H1 (cell line): Measurements from ENCODE around the gene WFDC10B. TPM values are rescaled to one million over a fixed set of nuclear protein-coding genes. Genes with fewer than 3 reads are reported as not detected.

ENCODE experiments used
- CTCF ChIA-PET: fragments of 300-600 bp; sonication (Branson Sonifier 250); formaldehyde crosslinking; loops from one replicate; lab custom pipeline; 2021; ENCODE audit not compliant: partially characterized antibody; lab: Charles Lee
- POLR2A ChIA-PET: fragments of 300-600 bp; sonication (Branson Sonifier 250); formaldehyde crosslinking; loops from one replicate; lab custom pipeline; 2021; ENCODE audit warnings: inconsistent platforms; ENCODE audit not compliant: partially characterized antibody; lab: Charles Lee
- DNase-seq, 2 experiments: peaks; one replicate each; pipeline versions ENCODE4 v3.0.0 to v3.0.0-alpha.2; 2010 to 2022; ENCODE audit warnings: low spot score in 2 of 2, low read depth in 1 of 2, mixed read lengths in 1 of 2
- FAIRE-seq: peaks from 2 replicates; lab custom pipeline; 2011; peaks lifted over from hg19 to GRCh38; lab: Jason Lieb, UNC
- H2AFZ ChIP-seq: 2 replicates; pipeline ENCODE4 v1.8.1; 2012; ENCODE audit warnings: low read length, inconsistent platforms
- H2AK5ac ChIP-seq: 2 replicates; pipeline ENCODE4 v1.6.1; 2013; ENCODE audit warnings: low read depth, low read length
- H2BK120ac ChIP-seq: replicated peaks from 2 replicates; pipeline ENCODE3; 2013; ENCODE audit warnings: low read depth, low read length, inconsistent platforms
- H2BK12ac ChIP-seq: 2 replicates; pipeline ENCODE4 v1.6.1; 2013; ENCODE audit warnings: low read depth, low read length
- H2BK15ac ChIP-seq: 2 replicates; pipeline ENCODE4 v1.6.1; 2013; ENCODE audit warnings: low read length
- H2BK20ac ChIP-seq: 2 replicates; pipeline ENCODE4 v1.6.1; 2013; ENCODE audit warnings: low read length
- H2BK5ac ChIP-seq: 2 replicates; pipeline ENCODE4 v1.6.1; 2013; ENCODE audit warnings: low read depth, low read length
- H3K14ac ChIP-seq: 2 replicates; pipeline ENCODE4 v1.6.1; 2013; ENCODE audit warnings: inconsistent platforms; ENCODE audit not compliant: insufficient read length
- H3K18ac ChIP-seq: 2 replicates; pipeline ENCODE4 v1.6.1; 2013; ENCODE audit warnings: low read length; ENCODE audit errors: extremely low read depth
- H3K23ac ChIP-seq: 2 replicates; pipeline ENCODE4 v1.6.1; 2013; ENCODE audit warnings: inconsistent platforms; ENCODE audit not compliant: insufficient read length
- H3K23me2 ChIP-seq: 2 replicates; pipeline ENCODE4 v1.6.1; 2013; ENCODE audit warnings: low read depth, low read length
- H3K27ac ChIP-seq: 2 replicates; pipeline ENCODE4 v1.6.1; 2011; ENCODE audit warnings: low read depth, low read length, inconsistent platforms
- H3K27me3 ChIP-seq, 4 experiments: replicated peaks in 1 of 4; 1 replicate in 1 of 4; 2 replicates in 3 of 4; pipeline versions ENCODE4 v1.6.1 to v1.8.1; 2011 to 2013; ENCODE audit warnings: low read length in 3 of 4, mild to moderate bottlenecking in 3 of 4, inconsistent platforms in 2 of 4, mixed read lengths in 2 of 4, moderate library complexity in 1 of 4; ENCODE audit not compliant: control insufficient read depth in 3 of 4, insufficient read depth in 3 of 4; ENCODE audit errors: extremely low read depth in 1 of 4
- H3K36me3 ChIP-seq, 4 experiments: 2 replicates each; pipeline versions ENCODE4 v1.6.1 to v1.8.1; 2011 to 2013; ENCODE audit warnings: mild to moderate bottlenecking in 4 of 4, low read length in 3 of 4, moderate library complexity in 2 of 4, control low read depth in 1 of 4, inconsistent platforms in 1 of 4; ENCODE audit not compliant: insufficient read depth in 4 of 4, control insufficient read depth in 2 of 4
- H3K4ac ChIP-seq: replicated peaks from 2 replicates; pipeline ENCODE3; 2013; ENCODE audit warnings: low read length, low read depth, mixed read lengths, inconsistent platforms; ENCODE audit not compliant: insufficient read length
- H3K4me1 ChIP-seq, 4 experiments: replicated peaks in 1 of 4; 1 replicate in 1 of 4; 2 replicates in 3 of 4; pipeline versions ENCODE4 v1.6.1 to v1.8.1; 2011 to 2013; ENCODE audit warnings: low read length in 3 of 4, inconsistent platforms in 2 of 4, mixed read lengths in 1 of 4; ENCODE audit not compliant: insufficient read depth in 4 of 4, control insufficient read depth in 3 of 4
- H3K4me2 ChIP-seq, 2 experiments: 2 replicates each; pipeline versions ENCODE4 v1.6.1 to v1.8.1; 2011 to 2013; ENCODE audit warnings: low read depth in 2 of 2, low read length in 2 of 2, control low read depth in 1 of 2, inconsistent platforms in 1 of 2, mild to moderate bottlenecking in 1 of 2; ENCODE audit not compliant: insufficient read depth in 1 of 2
- H3K4me3 ChIP-seq, 4 experiments: fragments of 200-600, 300-600 bp in 1 of 4; sonication (generic), shearing (Covaris generic), sonication (Bioruptor Twin) in 1 of 4; 2 replicates each; pipeline versions ENCODE4 v1.5.1 to v1.8.1; 2011 to 2016; ENCODE audit warnings: low read length in 4 of 4, low read depth in 3 of 4, control low read depth in 2 of 4, inconsistent platforms in 2 of 4, mild to moderate bottlenecking in 2 of 4, mixed read lengths in 1 of 4, moderate library complexity in 1 of 4; ENCODE audit not compliant: insufficient read depth in 2 of 4; ENCODE audit errors: extremely low read depth in 1 of 4
- H3K56ac ChIP-seq: replicated peaks from 2 replicates; pipeline ENCODE3; 2013; ENCODE audit warnings: low read depth, mild to moderate bottlenecking, mixed read lengths, low read length, inconsistent platforms; ENCODE audit not compliant: insufficient read length
- H3K79me1 ChIP-seq: 2 replicates; pipeline ENCODE4 v1.6.1; 2013; ENCODE audit warnings: low read depth, low read length, control low read depth
- H3K79me2 ChIP-seq, 2 experiments: 2 replicates each; pipeline versions ENCODE4 v1.6.1 to v1.8.1; 2012 to 2013; ENCODE audit warnings: low read length in 2 of 2, mild to moderate bottlenecking in 2 of 2, inconsistent platforms in 1 of 2; ENCODE audit not compliant: insufficient read depth in 2 of 2, control insufficient read depth in 1 of 2
- H3K9ac ChIP-seq, 4 experiments: replicated peaks in 1 of 4; 1 replicate in 1 of 4; 2 replicates in 3 of 4; pipeline versions ENCODE4 v1.6.1 to v1.8.1; 2011 to 2013; ENCODE audit warnings: low read depth in 3 of 4, low read length in 3 of 4, control low read depth in 2 of 4, mild to moderate bottlenecking in 2 of 4, moderate library complexity in 2 of 4, inconsistent platforms in 1 of 4; ENCODE audit errors: extremely low read depth in 1 of 4
- H3K9me3 ChIP-seq, 2 experiments: 2 replicates each; pipeline versions ENCODE4 v1.6.1 to v1.8.1; 2012 to 2013; ENCODE audit warnings: mild to moderate bottlenecking in 2 of 2, moderate library complexity in 2 of 2, control low read depth in 1 of 2, inconsistent platforms in 1 of 2, low read depth in 1 of 2, low read length in 1 of 2, mixed read lengths in 1 of 2; ENCODE audit not compliant: insufficient read depth in 2 of 2
- H4K20me1 ChIP-seq, 2 experiments: replicated peaks in 1 of 2; 2 replicates each; pipeline versions ENCODE3 to v1.8.1; 2011 to 2013; ENCODE audit warnings: inconsistent platforms in 2 of 2, low read length in 2 of 2, mild to moderate bottlenecking in 1 of 2; ENCODE audit not compliant: insufficient read depth in 2 of 2, control insufficient read depth in 1 of 2
- H4K5ac ChIP-seq: 2 replicates; pipeline ENCODE4 v1.6.1; 2013; ENCODE audit warnings: low read length, low read depth, mixed read lengths, inconsistent platforms; ENCODE audit not compliant: insufficient read length
- H4K8ac ChIP-seq: 2 replicates; pipeline ENCODE4 v1.8.0; 2013; ENCODE audit warnings: mild to moderate bottlenecking, moderate library complexity, low read length, inconsistent platforms; ENCODE audit not compliant: insufficient read depth; ENCODE audit errors: extremely low read depth
- H4K91ac ChIP-seq: replicated peaks from 2 replicates; pipeline ENCODE3; 2013; ENCODE audit warnings: low read length, mixed read lengths, inconsistent platforms; ENCODE audit not compliant: insufficient read length
- ATF2 ChIP-seq: IDR thresholded peaks from 2 replicates; pipeline ENCODE4 v1.6.1; 2012; ENCODE audit warnings: low read length, inconsistent platforms
- BCL11A ChIP-seq, 2 experiments: IDR thresholded peaks; one replicate each; pipeline ENCODE4 v1.6.1; 2011; ENCODE audit warnings: low read depth in 2 of 2, low read length in 2 of 2, mild to moderate bottlenecking in 2 of 2
- CTBP2 ChIP-seq: IDR thresholded peaks from 2 replicates; pipeline ENCODE4 v1.7.0; 2011; ENCODE audit warnings: borderline replicate concordance, mild to moderate bottlenecking, moderate library complexity, mixed read lengths, low read length; ENCODE audit not compliant: insufficient read depth, insufficient read length
- EGR1 ChIP-seq: IDR thresholded peaks from 2 replicates; pipeline ENCODE4 v1.6.1; 2011; ENCODE audit warnings: low read depth, low read length, borderline replicate concordance
- FOSL1 ChIP-seq: IDR thresholded peaks from 2 replicates; pipeline ENCODE4 v1.6.1; 2011; ENCODE audit warnings: mild to moderate bottlenecking, low read depth, low read length, moderate library complexity; ENCODE audit not compliant: insufficient read depth
- GTF2F1 ChIP-seq: IDR thresholded peaks from 2 replicates; pipeline ENCODE4 v1.6.1; 2012; ENCODE audit warnings: low read depth, low read length, improper control_type of control experiment, borderline replicate concordance
- HDAC6 ChIP-seq: IDR thresholded peaks from one replicate; pipeline ENCODE4 v1.7.1; 2012; ENCODE audit warnings: low read depth, mild to moderate bottlenecking, inconsistent platforms, low read length, moderate library complexity
- JUN ChIP-seq: IDR thresholded peaks from 2 replicates; pipeline ENCODE4 v1.6.1; 2011; ENCODE audit warnings: low read depth, mild to moderate bottlenecking, improper control_type of control experiment, low read length
- RFX5 ChIP-seq: IDR thresholded peaks from 2 replicates; pipeline ENCODE4 v1.6.1; 2011; ENCODE audit warnings: low read depth, low read length, improper control_type of control experiment, borderline replicate concordance
- TAF1 ChIP-seq: IDR thresholded peaks from 2 replicates; pipeline ENCODE4 v1.6.1; 2011; ENCODE audit warnings: mild to moderate bottlenecking, low read depth, low read length
- TCF12 ChIP-seq: IDR thresholded peaks from 2 replicates; pipeline ENCODE4 v1.6.1; 2011; ENCODE audit warnings: low read depth, mild to moderate bottlenecking, low read length
- ZNF274 ChIP-seq: IDR thresholded peaks from 2 replicates; pipeline ENCODE4 v1.7.0; 2012; ENCODE audit warnings: low read length, borderline replicate concordance; ENCODE audit errors: extremely low read depth
- WGBS, 2 experiments: shearing (Covaris generic) in 1 of 2; methylation state at CpG; one replicate each; pipeline versions ENCODE4 v1.1.6 to v1.1.7; 2013 to 2015; ENCODE audit warnings: low lambda C conversion rate in 2 of 2, mixed read lengths in 2 of 2, inconsistent platforms in 1 of 2, low coverage in 1 of 2, missing lambda C conversion rate in 1 of 2; ENCODE audit not compliant: insufficient replicate concordance in 2 of 2, insufficient coverage in 1 of 2, insufficient read length in 1 of 2; ENCODE audit errors: extremely low coverage in 1 of 2, missing lambda C conversion rate in 1 of 2; 5-methylcytosine and 5-hydroxymethylcytosine counted together
- polyA plus RNA-seq, 7 experiments: library from polyadenylated mRNA; depleted of rRNA in 3 of 7; stranded (reverse) in 5 of 7; unstranded in 2 of 7; fragments of >200 nt in 5 of 7; fragments of 200-250 nt in 2 of 7; gene quantifications; 1 replicate in 5 of 7; 2 replicates in 1 of 7; 4 replicates in 1 of 7; pipeline versions ENCODE4 v1.2.1 to v1.2.3, GENCODE V29; 2011 to 2013; ENCODE audit warnings: missing spikeins in 2 of 7, mixed read lengths in 2 of 7
- total RNA-seq: library from RNA; stranded (reverse); fragmentation: NEBNext Ultra II Directional; extraction: Animal tissue kit (Norgen Biotek cat#: 25700); gene quantifications from 2 replicates; pipeline ENCODE4 v1.2.1, GENCODE V29; 2021

WFDC10B gene
- total and polyA plus RNA-seq, 2 of the 8 experiments (the other 6 are each of a cell fraction or from before 2014, with no cell fraction given): 0.21 to 0.54 TPM

- no peaks in the 10 kb centered on the region for H3K36me3 ChIP-seq
- H3K14ac ChIP-seq: no peak overlapping the region
- no peak overlapping the region for H4K8ac ChIP-seq
- FAIRE-seq (no peak), DNase-seq (no peak)
- H2AFZ ChIP-seq: no peak overlapping the region
- H4K5ac ChIP-seq: no peak overlapping the region
- H3K56ac ChIP-seq: no peak overlapping the region
- H3K4ac ChIP-seq: no peak overlapping the region
- H3K79me2 ChIP-seq: no peaks in the 10 kb centered on the region
- H3K9ac ChIP-seq: no peak overlapping the region
- no peak overlapping the region for H3K4me2 ChIP-seq
- no peak overlapping the region for H2AK5ac ChIP-seq
- H4K20me1 ChIP-seq: no peaks in the 10 kb centered on the region
- no peak overlapping the region for H2BK12ac ChIP-seq
- 91% methylated on average over 5 of the region's 5 CpGs; no CpG with 5 or more reads in 1 of the 2 experiments for WGBS, 2 experiments
- no peaks in the 10 kb centered on the region for H3K4me1 ChIP-seq
- H2BK15ac ChIP-seq: no peak overlapping the region
- H2BK120ac ChIP-seq: no peak overlapping the region
- no peaks in the 10 kb centered on the region for H3K79me1 ChIP-seq
- no peak overlapping the region for H3K18ac ChIP-seq
- H3K23me2 ChIP-seq: no peaks in the 10 kb centered on the region
- no peaks in the 10 kb centered on the region for H3K27me3 ChIP-seq
- H3K9me3 ChIP-seq: no peaks in the 10 kb centered on the region
- H2BK20ac ChIP-seq: no peak overlapping the region
- H3K23ac ChIP-seq: no peak overlapping the region
- CTCF ChIA-PET: no interaction called here
- H3K27ac ChIP-seq: no peak overlapping the region
- no peak overlapping the region for H2BK5ac ChIP-seq
- H4K91ac ChIP-seq: no peak overlapping the region
- POLR2A ChIA-PET: interaction anchor here (0.7 kb wide), 1 partner anchor 111 kb away, joined by 3 read pairs; no protein-coding TSS in a partner anchor
- no peak overlapping the region for H3K4me3 ChIP-seq
- no peak for TF ChIP-seq TCF12
- no peak for TF ChIP-seq HDAC6
- no peak for TF ChIP-seq GTF2F1
- no peak for TF ChIP-seq FOSL1
- no peak for TF ChIP-seq RFX5
- no peak for TF ChIP-seq ZNF274
- no peak for TF ChIP-seq JUN
- no peak for TF ChIP-seq CTBP2
- no peak for TF ChIP-seq TAF1
- TF ChIP-seq ATF2: no peak
- no peak for TF ChIP-seq EGR1
- TF ChIP-seq BCL11A (IDR thresholded peaks at IDR 0.05; ENCODE audit: low read depth in 2 of 2, low read length in 2 of 2): no peak
Observed at GRCh38 chr20:45639687-45640086, 65.1 kb downstream of the WFDC10B start.
